ENCODE results near the gene NRROS.
A peak's percentile ranks its signal among the peaks of the same experiment; 100 is the strongest.
"Not testable (repeated sequence)": the region's sequence is repeated elsewhere in the genome, so short reads cannot be mapped to it uniquely, and the experiment has no call there.

NRROS gene

DNA sequence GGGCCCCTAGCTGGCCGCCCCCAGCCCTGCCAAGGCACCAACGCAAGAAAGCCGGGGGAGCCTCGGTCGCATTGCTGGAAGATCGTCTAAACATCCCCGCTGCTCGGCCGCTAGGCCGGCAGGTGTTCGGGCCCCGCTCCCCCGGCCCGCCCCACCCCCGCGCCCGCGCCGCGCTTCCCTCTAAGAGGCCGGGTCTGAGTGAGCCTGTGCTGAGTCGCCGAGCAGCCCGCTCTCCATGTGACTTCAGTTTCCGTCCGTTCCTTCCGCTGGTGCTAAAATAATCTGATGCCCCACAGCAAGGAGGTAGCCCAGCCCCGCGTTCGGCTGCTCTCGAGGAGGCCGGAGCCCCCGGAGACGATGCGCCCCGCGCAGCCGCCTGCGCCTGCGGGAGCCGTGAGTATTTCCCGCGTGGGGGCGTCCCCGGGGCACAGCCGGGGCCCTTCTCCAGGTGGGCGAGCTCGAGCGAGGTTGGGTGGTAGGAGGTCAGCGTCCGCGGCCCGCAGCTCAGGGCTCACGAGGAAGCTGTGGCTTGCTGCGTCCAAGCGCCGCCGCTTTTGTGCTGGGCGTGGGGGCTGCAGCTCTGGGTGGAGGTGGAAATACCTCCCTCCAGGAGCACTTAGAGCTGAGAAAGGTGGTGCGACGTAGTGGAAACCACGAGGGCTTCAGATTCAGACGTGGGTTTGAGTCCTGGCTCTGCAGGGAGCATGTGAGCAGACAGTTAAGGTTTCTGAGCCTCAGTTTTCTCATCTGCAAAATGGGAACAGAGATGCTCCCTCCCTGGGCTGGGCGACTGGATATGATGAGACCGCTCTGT is at the start of gene NRROS:
Gene NRROS, plus strand, starts transcription at position 212 of the 814 bp plus-strand sequence. CDS start 14,846 bp downstream, outside the sequence.
- peak; percentile 62 for DNase-seq

DNA sequence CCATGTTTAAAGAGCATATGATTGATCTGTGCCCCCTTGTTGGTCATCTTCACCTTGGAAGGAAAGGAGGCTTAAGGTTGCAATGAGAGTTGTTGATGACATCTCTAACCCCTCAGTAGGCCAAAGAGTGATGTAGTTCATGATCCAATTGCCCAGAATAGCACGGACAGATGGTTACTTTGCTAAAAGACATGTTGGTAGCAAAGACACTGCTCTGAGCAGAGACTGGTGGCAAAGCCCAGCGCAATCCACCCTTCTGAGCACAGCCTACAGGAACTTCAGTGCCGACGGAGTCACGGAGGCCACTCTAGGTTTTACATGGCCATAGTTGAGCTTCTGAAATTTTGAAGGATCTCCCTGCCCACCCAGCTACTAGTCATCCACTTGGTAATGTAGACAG is 49.2 kb upstream of the NRROS start:
- DNase-seq = no peak

DNA sequence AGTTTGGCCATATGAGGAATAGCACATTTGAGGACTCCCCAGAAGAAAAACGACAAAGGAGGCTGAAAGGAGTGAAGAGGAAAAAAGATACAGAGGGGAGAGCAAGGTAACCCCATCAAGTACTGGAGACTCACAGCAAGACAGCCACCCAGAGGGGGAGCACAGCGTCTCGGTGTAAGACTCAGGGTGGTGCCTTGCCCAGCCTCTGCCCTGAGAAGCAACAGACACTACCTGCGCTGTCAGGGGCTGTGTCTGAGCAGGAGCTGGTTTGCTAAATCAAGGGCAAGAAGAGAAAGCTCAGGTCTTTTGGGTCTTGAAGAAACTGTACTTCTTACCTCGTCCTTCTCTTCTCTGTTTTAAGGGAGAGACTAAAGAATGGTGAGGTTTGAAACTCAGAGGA is 43.1 kb upstream of the NRROS start:
- peak; percentile 44 for DNase-seq

DNA sequence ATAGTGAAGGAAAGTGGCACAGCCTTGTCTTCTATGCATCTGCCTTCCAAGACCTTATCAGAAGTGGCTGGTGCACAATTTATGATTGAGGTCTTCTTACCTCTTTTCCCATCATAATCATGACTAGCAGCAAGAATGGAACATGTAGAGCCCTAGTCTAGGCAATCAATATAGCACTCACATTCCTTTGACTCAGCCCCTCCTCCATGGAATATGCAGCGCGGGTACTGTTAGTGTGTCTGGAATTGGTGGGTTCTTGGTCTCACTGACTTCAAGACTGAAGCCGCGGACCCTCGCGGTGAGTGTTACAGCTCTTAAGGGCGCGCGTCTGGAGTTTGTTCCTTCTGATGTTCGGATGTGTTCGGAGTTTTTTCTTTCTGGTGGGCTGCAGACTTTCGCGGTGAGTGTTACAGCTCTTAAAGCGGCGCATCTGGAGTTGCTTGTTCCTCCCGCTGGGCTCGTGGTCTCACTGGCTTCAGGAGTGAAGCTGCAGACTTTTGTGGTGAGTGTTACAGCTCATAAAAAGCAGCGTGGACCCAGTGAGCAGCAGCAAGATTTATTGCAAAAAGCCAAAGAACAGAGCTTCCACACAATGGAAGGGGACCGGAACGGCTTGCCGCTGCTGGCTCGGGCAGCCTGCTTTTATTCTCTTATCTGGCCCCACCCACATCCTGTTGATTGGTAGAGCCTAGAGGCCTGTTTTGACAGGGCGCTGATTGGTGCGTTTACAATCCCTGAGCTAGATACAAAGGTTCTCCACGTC is 41.3 kb upstream of the NRROS start:
- DNase-seq = not testable (repeated sequence)

DNA sequence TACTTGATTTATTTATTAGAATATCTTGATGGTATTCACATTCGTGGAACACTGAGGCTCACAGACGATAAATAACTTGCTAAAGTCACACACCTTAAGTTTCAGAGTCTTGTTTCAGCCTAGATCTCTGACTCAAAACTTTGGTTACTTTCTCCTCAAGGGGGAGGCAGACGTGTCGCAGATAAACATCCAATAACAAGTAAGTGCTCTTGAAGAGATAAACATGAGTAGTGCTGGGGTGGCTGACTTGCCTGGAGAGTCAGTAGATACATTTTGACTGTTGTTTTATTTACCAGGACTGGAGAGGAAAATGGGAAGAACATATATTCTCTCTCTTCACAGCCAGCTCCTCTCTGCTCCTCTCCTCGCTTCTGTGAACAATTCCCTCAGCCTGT is 39.8 kb upstream of the NRROS start:
- no peak for DNase-seq

DNA sequence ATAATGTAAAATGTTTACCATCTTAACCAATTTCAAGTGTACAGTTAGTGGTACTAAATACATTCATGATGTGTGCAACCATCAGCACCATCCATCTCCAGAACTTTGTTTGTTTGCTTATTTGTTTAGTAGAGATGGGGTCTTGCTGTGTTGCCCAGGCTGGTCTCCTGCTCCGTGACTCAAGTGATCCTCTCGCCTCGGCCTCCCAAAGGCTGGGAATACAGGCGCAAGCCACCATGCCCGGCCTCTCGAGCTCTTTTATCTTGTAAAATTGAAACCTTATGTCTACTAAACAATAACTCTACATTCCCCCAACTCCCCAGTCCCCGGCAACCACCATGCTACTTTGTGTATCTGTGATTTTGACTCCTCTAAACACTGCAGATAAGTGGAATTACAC is 39.1 kb upstream of the NRROS start:
- no peak for DNase-seq

DNA sequence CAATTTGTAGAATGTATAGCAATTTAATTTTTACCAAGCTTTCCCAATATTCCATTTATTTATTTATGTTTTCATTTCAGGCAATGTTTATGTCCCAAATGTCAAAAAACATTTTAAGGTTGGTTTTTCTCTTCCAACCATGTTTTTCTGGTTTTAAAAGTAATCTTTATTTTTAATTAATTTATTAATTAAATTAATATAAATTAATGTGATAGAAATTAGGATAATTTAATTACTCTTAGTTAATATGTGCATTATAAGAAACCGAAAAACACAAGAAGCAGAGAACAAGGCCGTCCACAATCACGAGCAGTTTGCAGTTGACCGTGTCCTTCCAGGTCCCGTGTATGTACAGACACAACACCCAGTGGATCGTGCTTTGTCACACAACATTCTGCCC is 36.8 kb upstream of the NRROS start:
- no peak for DNase-seq

DNA sequence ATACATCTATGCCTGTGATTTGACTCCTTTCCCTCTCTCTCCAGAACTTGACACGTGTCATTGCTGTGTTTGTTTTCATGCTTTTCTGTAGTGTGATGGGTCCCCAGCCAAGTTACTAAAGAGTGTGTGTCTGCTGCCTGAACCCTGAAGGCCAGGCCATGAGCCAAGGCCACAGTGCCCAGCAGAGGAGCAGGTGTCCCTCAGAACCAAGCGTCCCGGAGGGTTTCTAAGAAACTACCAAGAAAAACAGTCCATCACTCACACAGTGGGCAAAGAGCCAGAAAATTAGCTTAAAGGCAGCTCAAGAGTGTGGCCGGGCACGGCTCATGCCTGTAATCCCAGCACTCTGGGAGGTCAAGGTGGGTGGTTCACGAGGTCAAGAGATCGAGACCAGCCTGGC is 35.8 kb upstream of the NRROS start:
- DNase-seq = no peak

DNA sequence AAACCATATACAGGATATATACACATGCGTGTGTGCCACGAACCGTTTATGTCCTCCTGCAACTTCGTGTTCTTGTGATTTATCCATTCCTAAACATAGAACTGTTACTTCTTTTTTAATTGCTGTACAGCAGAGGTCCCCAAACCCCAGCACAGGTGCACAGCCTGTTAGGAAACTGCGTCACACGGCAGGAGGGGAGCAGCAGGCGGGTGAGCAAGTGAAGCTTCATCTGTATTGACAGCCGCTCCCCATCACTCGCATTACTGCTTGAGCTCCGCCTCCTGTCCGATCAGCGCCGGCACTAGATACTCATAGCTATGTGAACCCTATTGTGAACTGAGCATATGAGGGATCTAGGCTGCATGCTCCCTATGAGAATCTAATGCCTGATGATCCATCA is 34.9 kb upstream of the NRROS start:
- no peak for DNase-seq

DNA sequence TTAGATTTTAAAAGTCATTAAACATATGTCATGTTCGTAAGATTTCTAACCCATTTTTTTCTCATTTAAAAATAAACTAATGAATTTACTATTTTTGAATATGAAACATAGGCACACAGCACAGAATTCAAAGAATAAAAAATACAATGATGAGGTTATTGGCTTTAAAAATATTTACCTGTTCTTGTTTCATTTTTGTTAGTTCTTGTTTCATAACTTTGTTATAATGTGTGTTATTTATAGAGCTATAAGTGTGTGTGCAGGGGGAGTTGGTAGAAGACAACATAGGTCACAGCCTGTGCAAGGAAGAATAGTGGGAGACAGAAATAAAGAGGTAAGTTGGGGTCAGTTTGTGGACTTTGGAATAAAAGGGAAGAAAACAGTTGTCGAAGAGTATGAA is 30.8 kb upstream of the NRROS start:
- DNase-seq = no peak

DNA sequence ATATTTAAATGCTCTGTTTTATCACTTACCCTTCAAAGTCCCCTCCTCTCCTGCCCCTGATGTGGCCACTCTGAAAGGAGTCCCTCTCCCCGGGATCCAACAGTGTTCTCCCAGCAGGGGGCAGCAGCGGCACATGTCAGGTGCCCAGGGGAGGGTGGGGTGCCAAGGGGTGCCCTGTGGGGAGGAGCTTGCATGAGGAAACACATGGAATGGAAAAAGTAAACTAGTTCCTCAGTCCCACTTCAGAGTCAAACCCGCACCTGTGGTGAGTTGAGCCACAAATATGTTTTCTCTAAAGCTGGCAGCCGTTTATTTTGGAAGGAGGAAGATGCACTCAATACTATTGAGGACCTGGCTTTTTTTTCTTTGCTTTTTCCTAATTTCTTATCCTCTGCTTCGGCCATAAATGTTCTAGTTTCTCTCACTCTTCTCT is 30.1 kb upstream of the NRROS start:
- DNase-seq = peak; percentile 89

DNA sequence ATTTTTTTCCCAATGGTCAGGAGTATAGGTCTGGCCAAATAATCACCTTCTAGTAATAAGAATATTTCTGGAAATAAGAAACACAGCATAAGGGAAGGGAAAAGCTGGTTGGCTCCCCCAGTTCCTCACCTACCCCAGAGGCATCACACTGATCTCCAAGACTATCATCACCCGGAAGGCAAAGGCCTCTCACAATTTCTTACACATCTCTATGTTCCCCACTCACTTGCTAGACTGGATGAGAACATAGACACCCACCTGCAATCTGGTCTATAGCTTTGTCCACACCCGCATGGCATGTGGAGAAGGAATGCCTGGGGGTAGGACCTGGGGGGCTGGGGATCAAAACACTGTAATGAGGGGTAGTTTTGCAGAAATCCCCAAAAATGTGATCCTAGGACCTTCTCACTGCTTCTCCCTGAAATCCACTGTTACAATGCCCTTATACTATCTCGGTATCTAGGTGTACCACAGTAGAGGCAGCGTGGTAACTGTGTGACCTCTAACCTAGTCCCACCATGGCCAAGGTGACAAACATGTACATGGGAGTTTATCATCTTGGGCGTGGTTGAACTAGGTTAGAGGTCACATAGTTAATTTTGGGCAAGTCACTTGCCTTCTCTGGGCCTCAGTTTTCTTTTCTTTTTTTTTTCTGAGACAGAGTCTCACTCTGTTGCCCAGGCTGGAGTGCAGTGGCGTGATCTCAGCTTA is 29.5 kb upstream of the NRROS start:
- DNase-seq = no peak

DNA sequence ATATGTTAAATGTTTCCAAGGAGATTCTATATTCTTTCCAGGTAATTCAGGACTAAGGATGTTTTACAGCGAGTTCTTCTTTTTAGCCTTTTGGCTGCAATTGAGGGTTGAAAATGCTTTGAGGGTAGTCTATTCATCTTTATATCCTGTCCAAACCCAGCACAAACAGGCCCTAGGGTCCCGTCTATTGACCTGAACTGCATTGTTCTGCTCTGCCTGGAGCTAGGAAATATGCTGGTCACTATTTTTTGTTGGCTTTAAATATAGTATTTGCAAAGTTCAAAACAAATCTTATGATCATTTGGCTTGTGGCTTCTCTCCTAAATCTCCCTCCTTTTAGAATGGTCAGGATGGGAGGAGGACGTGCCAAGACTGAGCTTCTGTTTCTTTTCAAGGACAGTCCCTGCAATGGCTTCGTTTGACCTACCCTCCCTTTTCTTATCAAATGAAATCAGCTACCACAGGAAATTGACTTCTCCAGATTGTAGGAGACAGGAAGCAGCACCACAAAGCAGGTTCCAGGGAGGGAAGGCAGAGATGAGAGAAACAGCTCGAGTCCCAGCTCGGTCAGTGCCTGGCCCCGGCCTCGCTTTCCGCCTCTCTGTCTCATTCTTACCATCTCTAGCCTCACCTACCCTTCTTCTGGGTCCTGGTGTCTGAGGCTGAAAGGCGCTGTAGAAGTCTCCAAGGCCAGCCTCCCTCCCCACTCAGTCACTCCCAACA is 27.6 kb upstream of the NRROS start:
- no peak for DNase-seq

DNA sequence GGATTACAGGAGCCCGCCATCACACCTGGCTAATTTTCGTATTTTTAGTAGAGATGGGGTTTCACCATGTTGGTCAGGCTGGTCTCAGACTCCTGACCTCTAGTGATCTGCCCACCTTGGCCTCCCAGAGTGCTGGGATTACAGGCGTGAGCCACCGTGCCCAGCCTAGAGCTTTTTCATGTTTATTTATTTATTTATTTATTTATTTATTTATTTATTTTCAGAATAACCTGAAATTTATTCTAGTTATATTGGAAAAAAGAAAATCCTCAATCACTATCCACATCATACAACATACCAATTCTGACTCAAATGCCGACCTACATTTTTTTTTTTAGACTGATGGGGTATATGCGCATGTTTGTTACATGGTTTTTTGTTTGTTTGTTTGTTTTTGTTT is 24.3 kb upstream of the NRROS start:
- DNase-seq = not testable (repeated sequence)

DNA sequence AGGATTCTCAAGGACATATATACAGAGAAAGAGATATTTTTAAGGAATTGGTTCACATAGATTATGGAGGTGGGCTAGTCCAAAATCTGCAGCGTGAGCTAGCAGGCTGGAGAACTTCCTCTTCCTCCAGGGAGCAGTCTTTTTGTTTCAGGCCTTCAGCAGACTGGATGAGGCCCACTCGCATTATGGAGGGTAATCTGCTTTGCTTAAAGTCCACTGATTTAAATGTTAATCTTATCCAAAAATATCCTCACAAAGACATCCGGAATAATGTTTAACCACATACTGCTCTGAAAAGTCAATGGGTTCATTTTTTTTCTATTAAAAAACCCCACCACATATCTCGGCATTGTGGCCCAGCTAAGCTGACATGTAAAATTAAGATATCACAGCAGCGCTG is 22.2 kb upstream of the NRROS start:
- no peak for DNase-seq

DNA sequence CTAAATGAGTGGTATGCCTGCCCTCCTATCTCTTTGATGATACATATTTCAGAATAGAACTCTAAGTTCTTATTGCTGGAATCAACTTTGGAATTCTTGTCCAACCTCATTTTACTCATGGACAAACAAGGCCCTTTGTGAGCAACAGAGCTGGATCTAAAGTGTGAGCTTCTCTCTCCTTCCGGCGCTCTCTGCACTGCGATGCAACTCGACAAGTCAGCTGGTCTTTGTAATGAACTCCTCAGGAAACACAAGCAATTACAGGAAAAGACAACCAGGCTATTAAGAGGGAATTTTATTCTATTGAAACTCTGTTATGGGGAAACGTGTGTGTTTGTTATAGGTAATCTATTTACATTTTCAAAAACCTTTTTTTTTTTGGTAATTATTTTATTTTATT is 20.3 kb upstream of the NRROS start:
- no peak for DNase-seq

DNA sequence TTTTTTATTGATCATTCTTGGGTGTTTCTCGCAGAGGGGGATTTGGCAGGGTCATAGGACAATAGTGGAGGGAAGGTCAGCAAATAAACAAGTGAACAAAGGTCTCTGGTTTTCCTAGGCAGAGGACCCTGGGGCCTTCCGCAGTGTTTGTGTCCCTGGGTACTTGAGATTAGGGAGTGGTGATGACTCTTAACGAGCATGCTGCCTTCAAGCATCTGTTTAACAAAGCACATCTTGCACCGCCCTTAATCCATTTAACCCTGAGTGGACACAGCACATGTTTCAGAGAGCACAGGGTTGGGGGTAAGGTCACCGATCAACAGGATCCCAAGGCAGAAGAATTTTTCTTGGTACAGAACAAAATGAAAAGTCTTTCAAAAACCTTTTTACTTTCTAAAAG is 19.9 kb upstream of the NRROS start:
- DNase-seq = not testable (repeated sequence)

DNA sequence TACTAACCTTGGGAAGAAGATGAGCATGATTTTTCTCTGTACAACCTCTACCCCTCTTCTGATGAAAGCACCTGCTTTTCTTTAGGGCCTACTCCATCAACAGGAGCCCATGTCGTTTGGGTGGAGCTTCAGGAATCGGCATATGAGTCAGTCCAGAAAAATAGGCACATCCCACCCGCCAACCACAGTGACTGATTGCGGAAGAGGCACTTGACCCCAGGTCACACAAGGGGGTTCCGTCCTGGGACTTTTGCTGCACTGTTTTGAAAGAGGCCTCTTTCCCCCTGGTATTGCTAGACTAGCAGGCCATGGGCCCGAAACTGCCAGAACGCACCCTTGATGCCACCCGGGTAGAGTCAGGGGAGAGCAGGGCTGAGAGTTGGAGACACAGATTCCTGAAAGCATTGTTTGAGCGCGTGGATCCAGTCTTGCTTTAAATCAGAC is 19.3 kb upstream of the NRROS start:
- DNase-seq = no peak

DNA sequence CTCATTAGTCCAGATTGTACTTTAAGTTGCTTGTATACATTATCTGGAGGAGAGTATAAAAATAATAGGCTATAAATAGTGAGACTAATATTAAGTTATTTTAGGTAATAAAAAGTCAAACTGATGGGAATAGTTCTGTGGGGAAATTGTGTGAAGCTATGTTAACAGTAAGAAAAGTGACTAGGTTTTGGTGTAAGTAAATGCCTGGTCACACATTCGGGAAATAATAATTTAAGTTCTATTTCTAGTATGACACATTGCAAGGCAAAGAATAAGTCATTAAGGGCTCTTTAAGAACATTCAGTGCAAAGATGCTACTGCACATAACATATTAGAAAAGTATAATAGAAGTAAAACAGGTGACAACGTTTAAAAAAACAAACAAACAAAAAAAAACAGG is 18.8 kb upstream of the NRROS start:
- no peak for DNase-seq

DNA sequence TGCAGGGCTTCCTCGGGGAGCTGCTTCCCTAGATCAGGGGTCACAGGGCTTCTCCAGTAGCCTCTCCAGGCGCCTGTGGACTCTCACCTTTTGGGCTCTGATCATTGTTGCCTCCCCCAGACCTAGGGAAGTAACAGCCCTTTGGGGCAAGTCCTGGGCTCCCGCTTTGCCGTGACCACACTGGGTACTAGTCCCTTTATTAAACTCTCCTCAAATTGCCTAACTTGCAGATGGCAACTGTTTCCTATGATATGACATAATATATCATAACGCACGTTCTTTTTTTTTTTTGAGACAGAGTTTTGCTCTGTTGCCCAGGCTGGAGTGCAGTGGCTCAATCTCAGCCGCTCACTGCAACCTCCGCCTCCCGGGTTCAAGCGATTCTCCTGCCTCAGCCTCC is 17.9 kb upstream of the NRROS start:
- no peak for DNase-seq

DNA sequence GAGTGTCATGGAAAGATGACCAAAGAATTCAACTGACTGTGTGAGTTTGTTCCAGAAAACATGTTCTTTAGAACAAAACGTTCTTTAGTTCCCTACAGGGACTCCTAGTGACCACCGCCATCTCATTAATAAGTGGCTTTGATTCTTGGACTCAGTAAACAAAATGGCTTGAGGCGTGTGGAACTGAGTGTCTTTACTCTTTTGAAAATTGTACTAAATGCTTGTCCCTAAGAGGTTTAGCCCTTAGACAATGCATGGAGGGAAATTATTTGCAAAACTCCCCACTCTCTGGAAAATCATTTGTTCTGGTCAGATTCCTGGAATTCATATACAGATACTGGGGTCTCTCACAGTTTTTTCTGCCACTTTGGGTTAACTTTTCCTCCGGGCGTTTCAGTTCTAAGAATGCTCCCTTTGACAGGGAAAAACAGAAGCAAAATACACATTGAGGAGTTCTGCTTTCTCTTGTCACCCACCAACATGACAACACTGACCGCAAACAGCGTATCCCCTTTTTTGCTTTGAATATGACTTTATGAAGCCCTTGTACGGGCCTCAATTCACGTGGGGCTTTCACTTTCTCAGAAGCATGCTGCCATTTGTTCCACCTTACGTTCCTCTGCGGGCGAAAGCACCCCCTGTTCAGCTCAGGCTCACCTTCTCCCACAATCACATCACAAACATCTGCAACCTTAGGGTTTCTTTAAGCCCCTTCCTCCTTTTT is 15.3 kb upstream of the NRROS start:
- DNase-seq = no peak

DNA sequence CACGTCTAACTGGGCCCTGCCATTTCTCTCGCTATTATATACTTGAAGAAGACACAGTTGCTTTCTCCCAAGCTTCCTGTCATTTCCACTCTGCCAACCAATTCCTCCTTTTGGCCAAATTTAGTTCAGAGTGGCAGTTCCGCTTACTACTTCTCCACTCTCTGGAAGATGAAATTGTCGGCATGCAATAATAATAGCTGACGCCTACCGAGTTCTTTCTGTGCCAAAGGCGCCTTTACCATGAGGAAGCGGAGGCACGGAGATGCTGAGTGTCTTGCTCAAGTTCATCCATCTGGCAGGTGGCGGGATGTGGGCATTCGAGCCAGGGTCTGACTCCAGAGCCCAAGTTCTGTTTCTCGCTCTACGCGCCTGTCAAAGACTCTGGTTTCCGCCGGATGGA is 14.6 kb upstream of the NRROS start:
- no peak for DNase-seq
